DOHH2 (cell line): Measurements from ENCODE around the gene LIN28A.
A peak's percentile ranks its signal among the peaks of the same experiment; 100 is the strongest.

Experiments used
- EZH2phosphoT487 ChIP-seq: fragments of 200-600 bp; sonication (generic); IDR thresholded peaks from 2 replicates; pipeline ENCODE4 v1.6.1; 2017; ENCODE audit warnings: borderline replicate concordance, mild to moderate bottlenecking, antibody characterized with exemption, low read length, moderate library complexity, mixed read lengths
- TF ChIP-seq, protein P1 (sequence below): fragments of 200-600 bp; sonication (generic); IDR thresholded peaks from one replicate; pipeline ENCODE4 v1.5.1; 2014; ENCODE audit warnings: antibody characterized with exemption, mild to moderate bottlenecking, low read depth, low read length; ENCODE audit not compliant: poor library complexity, severe bottlenecking

GRCh38 chr1:26417111-26417759, 6.6 kb downstream of the LIN28A start:
- TF ChIP-seq, protein P1, sequence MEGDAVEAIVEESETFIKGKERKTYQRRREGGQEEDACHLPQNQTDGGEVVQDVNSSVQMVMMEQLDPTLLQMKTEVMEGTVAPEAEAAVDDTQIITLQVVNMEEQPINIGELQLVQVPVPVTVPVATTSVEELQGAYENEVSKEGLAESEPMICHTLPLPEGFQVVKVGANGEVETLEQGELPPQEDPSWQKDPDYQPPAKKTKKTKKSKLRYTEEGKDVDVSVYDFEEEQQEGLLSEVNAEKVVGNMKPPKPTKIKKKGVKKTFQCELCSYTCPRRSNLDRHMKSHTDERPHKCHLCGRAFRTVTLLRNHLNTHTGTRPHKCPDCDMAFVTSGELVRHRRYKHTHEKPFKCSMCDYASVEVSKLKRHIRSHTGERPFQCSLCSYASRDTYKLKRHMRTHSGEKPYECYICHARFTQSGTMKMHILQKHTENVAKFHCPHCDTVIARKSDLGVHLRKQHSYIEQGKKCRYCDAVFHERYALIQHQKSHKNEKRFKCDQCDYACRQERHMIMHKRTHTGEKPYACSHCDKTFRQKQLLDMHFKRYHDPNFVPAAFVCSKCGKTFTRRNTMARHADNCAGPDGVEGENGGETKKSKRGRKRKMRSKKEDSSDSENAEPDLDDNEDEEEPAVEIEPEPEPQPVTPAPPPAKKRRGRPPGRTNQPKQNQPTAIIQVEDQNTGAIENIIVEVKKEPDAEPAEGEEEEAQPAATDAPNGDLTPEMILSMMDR = peak; percentile 92
- no peak for TF ChIP-seq EZH2phosphoT487
